GM21515 (cell line): Measurements from ENCODE around the gene GLIPR1L1.
"Not testable (repeated sequence)": the region's sequence is repeated elsewhere in the genome, so short reads cannot be mapped to it uniquely, and the experiment has no call there.

Source experiments
- ATAC-seq: cut with Tn5 transposase; IDR thresholded peaks from one replicate; pipeline ENCODE4 v1.9.1; 2021; ENCODE audit not compliant: unreplicated experiment

Gene GLIPR1L1

DNA sequence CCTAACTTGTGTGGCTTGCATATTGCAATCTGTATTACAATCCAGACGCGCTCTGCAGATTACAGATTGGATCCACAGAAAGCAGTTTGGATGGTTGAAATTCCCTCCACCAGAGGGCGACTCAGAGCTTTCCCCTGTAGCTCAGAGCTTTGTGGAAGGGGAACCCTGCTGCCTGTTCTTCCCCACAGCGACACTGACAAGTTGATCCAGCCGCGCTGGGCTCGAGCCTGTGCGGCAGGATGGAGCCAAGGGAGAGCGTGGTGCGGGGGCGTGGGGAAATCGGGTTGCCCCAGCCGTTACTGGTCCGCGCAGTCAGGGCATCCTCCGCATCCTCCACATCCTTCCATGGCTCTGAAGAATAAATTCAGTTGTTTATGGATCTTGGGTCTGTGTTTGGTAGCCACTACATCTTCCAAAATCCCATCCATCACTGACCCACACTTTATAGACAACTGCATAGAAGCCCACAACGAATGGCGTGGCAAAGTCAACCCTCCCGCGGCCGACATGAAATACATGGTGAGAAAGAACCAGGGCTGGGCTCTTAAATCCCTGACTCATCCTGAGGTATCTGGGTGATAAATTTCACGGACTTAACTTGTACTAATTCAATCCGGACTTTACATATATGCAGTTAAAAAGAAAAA is at the start of gene GLIPR1L1:
GLIPR1L1 (plus strand) TSS at position 287 of the 647 bp plus-strand sequence; CDS start at position 346, 59 bp downstream.
- peak; percentile 70 for ATAC-seq

- no peak for ATAC-seq
Measured at GRCh38 chr12:75288860-75289259, 45.6 kb upstream of the GLIPR1L1 start.

GRCh38 chr12:75289753-75290152 is 44.7 kb upstream of the GLIPR1L1 start:
- no peak for ATAC-seq

DNA sequence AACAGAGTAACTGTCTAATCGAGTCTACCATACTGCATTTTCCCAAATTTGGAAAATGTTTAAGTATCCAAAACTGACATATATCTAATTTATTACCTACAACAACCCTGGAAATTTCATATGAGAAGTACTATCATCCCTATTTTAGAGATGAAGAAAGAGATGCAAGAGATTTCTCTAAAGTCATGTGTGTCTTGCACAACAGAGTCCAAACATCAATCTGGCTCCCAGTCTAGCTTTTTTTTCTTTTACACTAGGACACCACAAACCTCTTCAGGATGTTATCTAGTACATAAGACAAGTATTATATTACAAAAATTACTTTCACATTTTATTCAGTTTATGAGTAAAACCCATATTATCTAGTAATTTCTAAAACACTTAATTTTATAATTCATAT is 43.5 kb upstream of the GLIPR1L1 start:
- ATAC-seq, result no peak

DNA sequence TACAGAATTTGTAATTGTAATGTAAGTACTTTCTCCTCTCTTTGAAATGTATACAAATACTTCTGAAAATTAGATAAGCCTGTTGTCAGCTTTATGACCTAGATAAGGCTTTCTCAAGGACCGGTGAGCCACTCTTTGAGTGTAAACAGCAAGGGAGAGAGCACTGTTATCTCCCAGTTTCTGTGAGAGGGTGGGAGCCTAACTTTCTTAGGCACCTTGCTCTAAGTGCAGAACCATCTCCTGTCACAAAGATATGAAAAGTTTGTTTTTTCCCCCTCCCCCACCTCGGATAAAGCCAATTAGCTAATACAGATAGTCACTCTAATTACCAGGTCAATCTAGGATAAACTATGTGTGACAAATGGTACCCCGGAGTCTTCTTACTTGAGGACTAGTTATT is 40.1 kb upstream of the GLIPR1L1 start:
- ATAC-seq, result no peak

GRCh38 chr12:75294797-75295196 is 39.7 kb upstream of the GLIPR1L1 start:
- ATAC-seq, result no peak

GRCh38 chr12:75302225-75302624 is 32.2 kb upstream of the GLIPR1L1 start:
- ATAC-seq, result no peak

- no peak for ATAC-seq
Measured at GRCh38 chr12:75302781-75303180, 31.7 kb upstream of the GLIPR1L1 start.

- no peak for ATAC-seq
Measured at GRCh38 chr12:75305412-75306332, 28.8 kb upstream of the GLIPR1L1 start.

DNA sequence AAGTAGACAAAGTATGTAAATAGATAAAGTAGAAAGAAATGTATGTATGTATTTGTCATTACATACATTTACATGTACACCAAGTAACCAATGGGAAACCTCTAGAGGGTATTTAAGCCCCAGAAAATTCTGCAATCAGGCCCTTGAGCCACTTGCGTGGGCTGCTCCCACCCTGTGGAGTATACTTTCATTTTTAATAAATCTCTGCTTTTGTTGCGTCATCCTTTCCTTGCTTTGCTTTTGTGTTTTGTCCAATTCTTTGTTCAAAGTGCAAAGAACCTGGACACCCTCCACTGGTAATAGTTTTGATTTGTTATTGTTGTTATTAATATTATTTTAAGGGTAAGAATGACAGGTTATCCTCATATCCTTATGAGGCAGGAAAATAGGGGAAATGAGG is 26.2 kb upstream of the GLIPR1L1 start:
- no peak for ATAC-seq

DNA sequence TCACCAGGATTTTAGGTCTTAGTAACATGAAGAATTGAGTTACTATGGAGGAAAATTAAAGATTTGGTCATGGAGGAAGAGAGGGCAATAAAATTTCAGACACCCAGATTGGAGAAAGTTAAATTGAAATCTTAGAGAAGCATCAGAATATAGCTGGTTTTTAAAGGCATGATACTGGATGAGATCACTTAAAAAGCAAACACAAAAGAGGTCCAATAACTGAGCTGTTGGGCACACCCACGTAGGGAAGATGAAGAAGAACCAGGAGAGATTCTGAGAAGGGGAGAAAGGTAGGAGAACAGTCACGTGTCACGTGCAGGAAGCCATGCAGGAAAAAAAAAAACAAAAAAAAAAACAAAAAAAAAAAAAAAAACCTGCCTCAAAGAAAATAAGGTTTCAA is 23.1 kb upstream of the GLIPR1L1 start:
- no peak for ATAC-seq

GRCh38 chr12:75315518-75315917 is 19.0 kb upstream of the GLIPR1L1 start:
- ATAC-seq, result no peak

DNA sequence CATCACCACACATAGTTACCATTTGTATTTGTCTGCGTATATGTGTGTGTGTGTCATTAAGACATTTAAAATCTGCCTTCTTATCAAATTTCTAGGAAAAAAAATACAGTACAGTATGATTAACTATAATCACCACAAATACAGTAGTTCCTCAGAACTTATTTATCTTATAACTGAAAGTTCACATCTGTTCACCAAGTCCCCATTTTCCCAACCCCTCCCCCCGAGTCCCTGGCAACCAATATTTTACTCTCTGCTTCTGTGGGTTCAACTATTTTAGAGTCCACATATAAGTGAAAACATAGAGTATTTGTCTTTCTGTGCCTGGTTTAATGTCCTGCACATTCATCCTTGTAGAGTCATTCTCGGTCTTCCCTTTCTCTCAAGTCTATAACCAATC is 16.7 kb upstream of the GLIPR1L1 start:
- ATAC-seq, result no peak

DNA sequence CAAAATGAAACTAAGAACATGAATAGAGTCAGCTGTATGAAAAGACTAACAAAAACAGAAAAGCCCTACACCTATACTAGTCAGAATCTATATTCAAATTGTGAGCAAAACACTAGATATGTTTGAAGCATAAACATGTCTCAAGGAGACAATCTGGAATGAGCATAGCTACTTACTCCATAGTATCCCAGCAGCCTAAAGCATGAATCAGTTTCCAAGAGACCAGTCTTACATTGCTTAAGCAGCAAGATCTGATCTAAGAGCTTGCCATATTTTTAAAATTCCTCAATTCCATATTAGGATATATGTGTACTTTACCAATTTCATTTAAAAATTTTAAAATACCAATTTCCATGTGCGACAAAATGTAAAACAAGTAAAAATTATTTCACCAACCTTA is 12.0 kb upstream of the GLIPR1L1 start:
- no peak for ATAC-seq

DNA sequence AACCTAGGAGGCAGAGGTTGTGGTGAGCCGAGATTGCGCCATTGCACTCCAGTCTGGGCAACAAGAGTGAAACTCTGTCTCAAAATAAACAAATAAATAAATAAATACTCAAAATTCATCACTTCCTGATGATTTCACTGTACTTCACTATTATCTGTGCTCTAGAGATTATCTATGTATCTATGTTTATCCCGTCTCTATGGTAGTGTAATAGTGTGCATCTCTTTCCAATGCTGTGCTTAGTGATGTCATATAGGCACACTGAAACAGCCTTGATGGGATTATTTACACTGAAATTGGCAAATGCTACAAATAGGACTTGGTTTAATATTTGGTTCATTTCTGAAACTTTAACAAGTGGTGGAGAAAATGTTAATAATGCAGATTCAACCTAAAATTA is 10.8 kb upstream of the GLIPR1L1 start:
- ATAC-seq, result no peak

DNA sequence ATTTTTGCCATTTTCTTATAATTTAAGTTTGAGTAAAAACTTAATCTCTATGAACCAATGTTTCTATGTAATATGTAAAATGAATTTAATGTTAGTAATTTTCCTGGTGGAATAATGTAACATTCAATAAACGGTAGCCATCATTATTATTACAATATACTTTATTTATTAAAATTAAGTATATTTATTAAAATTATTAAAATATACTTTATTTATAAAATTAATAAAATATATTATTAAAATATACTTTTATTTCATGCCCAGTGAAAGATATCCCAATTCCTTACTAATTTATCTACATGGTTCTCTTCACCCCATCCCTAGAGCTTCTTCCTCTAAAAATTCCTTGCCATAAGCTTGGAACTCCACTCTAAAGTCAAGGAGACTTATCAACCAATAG is 6.8 kb upstream of the GLIPR1L1 start:
- no peak for ATAC-seq

GRCh38 chr12:75329918-75330826 is 4.3 kb upstream of the GLIPR1L1 start, which contains the start of gene CAPS2:
Gene CAPS2, minus strand, starts transcription at chr12:75330324. Its CDS starts 3,826 bp downstream, at chr12:75326498.
- ATAC-seq, result peak; percentile 89

GRCh38 chr12:75337905-75338304 is 3.4 kb downstream of the GLIPR1L1 start:
- no peak for ATAC-seq

DNA sequence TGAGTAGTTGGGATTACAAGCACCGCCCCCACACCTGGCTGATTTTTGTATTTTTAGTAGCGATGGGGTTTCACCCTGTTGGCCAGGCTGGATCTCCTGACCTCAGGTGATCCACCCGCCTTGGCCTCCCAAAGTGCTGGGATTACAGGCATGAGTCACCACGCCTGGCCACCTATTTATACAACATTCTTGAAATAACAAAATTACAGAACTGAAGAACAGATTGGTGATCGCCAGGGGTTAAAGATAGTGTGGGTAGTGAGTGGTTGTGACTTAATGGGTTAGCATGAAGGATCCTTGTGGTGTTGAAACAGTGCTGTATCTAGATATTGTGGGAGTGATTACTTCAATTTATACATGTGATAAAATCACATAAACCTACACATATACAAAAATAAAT is 7.4 kb downstream of the GLIPR1L1 start:
- no peak for ATAC-seq

DNA sequence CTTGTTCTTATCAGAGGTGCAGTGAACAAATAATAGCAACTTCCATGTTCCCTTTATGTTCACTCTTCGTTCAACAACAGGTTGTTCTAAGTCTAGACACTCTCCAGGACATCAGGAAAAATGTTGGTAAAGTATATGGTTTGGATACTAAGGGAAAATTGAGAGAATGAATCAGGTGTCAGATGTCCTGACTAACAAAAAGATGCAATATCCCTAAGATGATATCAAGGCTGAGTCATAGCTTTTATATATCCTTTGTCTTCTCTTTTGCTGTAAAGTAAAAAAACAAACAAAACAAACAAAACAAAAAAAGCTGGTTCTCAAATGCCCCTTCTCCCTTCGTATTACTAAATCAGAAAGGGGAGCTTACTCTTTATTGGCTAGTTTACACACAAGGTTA is 11.1 kb downstream of the GLIPR1L1 start:
- ATAC-seq, result no peak

- not testable (repeated sequence) for ATAC-seq
Measured at GRCh38 chr12:75346215-75346614, 11.7 kb downstream of the GLIPR1L1 start.
